HepG2 (cell line): ENCODE results near the gene DDRGK1. TPM values are rescaled to one million over a fixed set of nuclear protein-coding genes. Genes with fewer than 3 reads are reported as not detected.

ENCODE experiments used
- CBX5 ChIP-seq: sonication (generic); formaldehyde crosslinking; IDR thresholded peaks from 2 replicates; pipeline ENCODE4 v1.4.0; 2020; ENCODE audit warnings: missing genetic modification reagents, borderline replicate concordance
- CENPT ChIP-seq: sonication (generic); formaldehyde crosslinking; IDR thresholded peaks from 2 replicates; pipeline ENCODE4 v1.8.0; 2022; ENCODE audit warnings: low read depth, mild to moderate bottlenecking, moderate library complexity, missing genetic modification reagents
- FIP1L1 ChIP-seq: fragments of 200-400 bp; formaldehyde crosslinking; IDR thresholded peaks from 2 replicates; pipeline ENCODE4 v1.6.1; 2018; ENCODE audit warnings: low read depth, mild to moderate bottlenecking, low read length, moderate library complexity, borderline replicate concordance; ENCODE audit not compliant: insufficient read depth
- FLYWCH1 ChIP-seq: sonication (generic); formaldehyde crosslinking; IDR thresholded peaks from 2 replicates; pipeline ENCODE4 v1.8.1; 2023; ENCODE audit warnings: mild to moderate bottlenecking, missing genetic modification reagents
- GTF3A ChIP-seq: sonication (generic); formaldehyde crosslinking; conservative IDR thresholded peaks from 2 replicates; pipeline ENCODE4 v1.4.0; 2020; ENCODE audit warnings: mild to moderate bottlenecking, missing genetic modification reagents
- HNRNPK ChIP-seq: fragments of 200-400 bp; formaldehyde crosslinking; IDR thresholded peaks from 2 replicates; pipeline ENCODE4 v1.6.1; 2018; ENCODE audit warnings: low read length, low read depth, moderate library complexity, mild to moderate bottlenecking; ENCODE audit not compliant: poor library complexity, severe bottlenecking
- HNRNPL ChIP-seq: fragments of 200-400 bp; formaldehyde crosslinking; IDR thresholded peaks from 2 replicates; pipeline ENCODE4 v1.6.1; 2017; ENCODE audit warnings: mild to moderate bottlenecking, low read depth, low read length
- HNRNPLL ChIP-seq: fragments of 200-400 bp; formaldehyde crosslinking; IDR thresholded peaks from 2 replicates; pipeline ENCODE4 v1.6.1; 2017; ENCODE audit warnings: mild to moderate bottlenecking, low read depth, low read length; ENCODE audit not compliant: poor library complexity, severe bottlenecking
- MIXL1 ChIP-seq: IDR thresholded peaks from 2 replicates; pipeline ENCODE4 v1.6.1; 2016
- ONECUT2 ChIP-seq: sonication (generic); formaldehyde crosslinking; IDR thresholded peaks from 2 replicates; pipeline ENCODE4 v1.4.0; 2020; ENCODE audit warnings: missing genetic modification reagents
- PRMT3 ChIP-seq: sonication (generic); formaldehyde crosslinking; IDR thresholded peaks from 2 replicates; pipeline ENCODE4 v1.8.1; 2022; ENCODE audit warnings: low read depth, mild to moderate bottlenecking, moderate library complexity, missing genetic modification reagents, borderline replicate concordance
- RFXANK ChIP-seq: IDR thresholded peaks from 2 replicates; pipeline ENCODE4 v1.6.1; 2016
- SAFB2 ChIP-seq: sonication (generic); formaldehyde crosslinking; IDR thresholded peaks from 2 replicates; pipeline ENCODE4 v1.5.1; 2020; ENCODE audit warnings: missing genetic modification reagents, low read depth, mild to moderate bottlenecking, borderline replicate concordance
- SRF ChIP-seq: IDR thresholded peaks from 2 replicates; pipeline ENCODE4 v1.6.1; 2011; ENCODE audit warnings: mild to moderate bottlenecking, low read depth, low read length, moderate library complexity
- SSRP1 ChIP-seq: IDR thresholded peaks from 2 replicates; pipeline ENCODE4 v1.6.1; 2016; ENCODE audit warnings: control low read depth
- TCF12 ChIP-seq, 2 experiments: fragments of 450-650 bp in 1 of 2; sonication (generic) in 1 of 2; formaldehyde crosslinking in 1 of 2; IDR thresholded peaks; 2 replicates each; pipeline versions ENCODE4 v1.6.1 to v1.8.0; 2017 to 2022; ENCODE audit warnings: antibody characterized with exemption in 1 of 2, mild to moderate bottlenecking in 1 of 2, missing genetic modification reagents in 1 of 2, moderate library complexity in 1 of 2
- XBP1 ChIP-seq: sonication (generic); formaldehyde crosslinking; IDR thresholded peaks from 2 replicates; pipeline ENCODE4 v1.5.0; 2020; ENCODE audit warnings: missing genetic modification reagents
- ZBTB21 ChIP-seq: sonication (generic); formaldehyde crosslinking; IDR thresholded peaks from 2 replicates; pipeline ENCODE4 v1.4.0; 2020; ENCODE audit warnings: missing genetic modification reagents
- ZNF33B ChIP-seq: sonication (generic); formaldehyde crosslinking; IDR thresholded peaks from 2 replicates; pipeline ENCODE4 v1.5.1; 2020; ENCODE audit warnings: mild to moderate bottlenecking, missing genetic modification reagents
- ZNF562 ChIP-seq: sonication (generic); formaldehyde crosslinking; IDR thresholded peaks from 2 replicates; pipeline ENCODE4 v1.8.0; 2022; ENCODE audit warnings: missing genetic modification reagents, borderline replicate concordance
- ZNF619 ChIP-seq: sonication (generic); formaldehyde crosslinking; IDR thresholded peaks from 2 replicates; pipeline ENCODE4 v1.4.0; 2020; ENCODE audit warnings: mild to moderate bottlenecking, missing genetic modification reagents
- ZNF777 ChIP-seq: sonication (generic); formaldehyde crosslinking; IDR thresholded peaks from 2 replicates; pipeline ENCODE4 v1.4.0; 2020; ENCODE audit warnings: missing genetic modification reagents
- polyA plus RNA-seq, 8 experiments: library from polyadenylated mRNA; depleted of rRNA in 3 of 8; stranded (reverse) in 7 of 8; unstranded in 1 of 8; fragments of >200 nt; fragmentation: Illumina TruSeq in 4 of 8; extraction: Trizol in 4 of 8; gene quantifications; 2 replicates each; pipeline versions ENCODE4 v1.2.1 to v1.2.3, GENCODE V29; 2011 to 2016; ENCODE audit warnings: low read depth in 4 of 8, missing spikeins in 1 of 8, mixed read lengths in 1 of 8; ENCODE audit not compliant: insufficient read depth in 1 of 8
- total RNA-seq, 5 experiments: library from RNA; depleted of rRNA; stranded (reverse); fragments of >200 nt; fragmentation: Illumina TruSeq; extraction: Trizol; gene quantifications; 2 replicates each; pipeline ENCODE4 v1.2.3, GENCODE V29; 2016; ENCODE audit warnings: low read depth in 1 of 5
- TF ChIP-seq, protein P1 (sequence below): sonication (generic); formaldehyde crosslinking; IDR thresholded peaks from 2 replicates; pipeline ENCODE4 v1.4.0; 2020; ENCODE audit warnings: missing genetic modification reagents
- TF ChIP-seq, protein P2 (sequence below): IDR thresholded peaks from 2 replicates; pipeline ENCODE4 v1.6.1; 2016; ENCODE audit warnings: missing genetic modification reagents, missing compliant biosample characterization
- TF ChIP-seq, protein P3 (sequence below): sonication (generic); formaldehyde crosslinking; IDR thresholded peaks from 2 replicates; pipeline ENCODE4 v1.4.0; 2020; ENCODE audit warnings: missing genetic modification reagents
- TF ChIP-seq, protein P4 (sequence below): sonication (generic); formaldehyde crosslinking; IDR thresholded peaks from 2 replicates; pipeline ENCODE4 v1.5.1; 2020; ENCODE audit warnings: missing genetic modification reagents, mild to moderate bottlenecking, borderline replicate concordance

DDRGK1 gene
- total and polyA plus RNA-seq, 2 of the 13 experiments (the other 11 are each of a cell fraction or from before 2014, with no cell fraction given) = 96.7 to 149 TPM

DNA sequence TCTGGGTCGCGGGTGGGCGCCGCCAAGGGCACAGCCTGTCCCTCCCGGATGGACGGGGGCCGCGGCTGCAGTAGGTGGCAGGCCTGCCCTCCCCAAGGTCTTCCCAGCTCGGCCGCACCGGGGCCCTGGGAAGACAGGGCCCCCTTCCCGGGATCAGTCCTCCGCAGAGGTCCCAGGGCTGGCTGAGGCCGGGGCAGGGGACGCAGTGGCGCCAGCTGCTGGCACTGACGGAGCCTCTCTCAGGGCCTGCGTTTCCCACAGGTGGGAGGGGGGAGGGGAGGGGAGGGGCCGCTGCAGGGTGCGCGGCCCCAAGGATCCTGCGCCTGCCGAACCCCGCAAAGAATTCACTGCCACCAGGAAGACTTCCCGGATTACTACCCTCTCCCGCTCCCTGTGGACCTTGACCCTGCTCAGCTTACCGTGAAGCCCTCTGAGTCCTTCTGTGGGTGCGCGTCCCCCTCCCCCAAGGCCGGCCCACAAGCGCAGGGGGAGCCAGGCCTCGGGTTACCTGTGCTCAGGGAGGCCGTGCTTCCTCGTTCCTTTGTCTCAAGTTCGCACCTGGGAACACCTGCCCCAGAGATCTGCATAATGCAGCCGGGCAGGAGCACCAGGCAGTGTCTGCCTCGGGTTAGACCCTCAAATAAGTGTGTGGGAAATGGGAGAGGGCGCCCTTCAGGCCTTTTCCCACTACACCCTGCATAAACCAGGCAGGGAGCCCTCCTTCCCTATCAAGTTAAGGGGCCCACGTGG, 36.2 kb downstream of the DDRGK1 start (continued):
- TF ChIP-seq SAFB2 (CRISPR knock-in tag) (peak; percentile 82; the same call in 1 of the 2 replicates), TCF12 (IDR thresholded peaks at IDR 0.05) (no peak), TCF12 (CRISPR knock-in tag; IDR thresholded peaks at IDR 0.05) (peak; percentile 89; the same call in 1 of the 2 replicates), SRF (no peak), SSRP1 (peak; percentile 84; the same call in 1 of the 2 replicates), CBX5 (CRISPR knock-in tag) (peak; percentile 93), ZNF777 (CRISPR knock-in tag) (peak; percentile 75; the same call in 1 of the 2 replicates), RFXANK (CRISPR knock-in tag) (0 out of 2 replicates have a peak, but pooled peaks have one; percentile 43), MIXL1 (CRISPR knock-in tag) (peak; percentile 52; the same call in 1 of the 2 replicates), ZNF562 (CRISPR knock-in tag) (no peak), ONECUT2 (CRISPR knock-in tag) (no peak), CENPT (CRISPR knock-in tag) (0 out of 2 replicates have a peak, but pooled peaks have one; percentile 12), XBP1 (CRISPR knock-in tag) (no peak), FLYWCH1 (CRISPR knock-in tag) (0 out of 2 replicates have a peak, but pooled peaks have one; percentile 56), ZNF33B (CRISPR knock-in tag) (peak; percentile 87), HNRNPL (peak; percentile 76; the same call in 1 of the 2 replicates), GTF3A (CRISPR knock-in tag) (no peak), HNRNPK (peak; percentile 92), FIP1L1 (0 out of 2 replicates have a peak, but pooled peaks have one; percentile 56), ZNF619 (CRISPR knock-in tag) (no peak; the same call in 1 of the 2 replicates), PRMT3 (CRISPR knock-in tag) (peak; percentile 34; the same call in 1 of the 2 replicates), HNRNPLL (peak; percentile 52), ZBTB21 (CRISPR knock-in tag) (0 out of 2 replicates have a peak, but pooled peaks have one; percentile 44)
- TF ChIP-seq, protein P1, sequence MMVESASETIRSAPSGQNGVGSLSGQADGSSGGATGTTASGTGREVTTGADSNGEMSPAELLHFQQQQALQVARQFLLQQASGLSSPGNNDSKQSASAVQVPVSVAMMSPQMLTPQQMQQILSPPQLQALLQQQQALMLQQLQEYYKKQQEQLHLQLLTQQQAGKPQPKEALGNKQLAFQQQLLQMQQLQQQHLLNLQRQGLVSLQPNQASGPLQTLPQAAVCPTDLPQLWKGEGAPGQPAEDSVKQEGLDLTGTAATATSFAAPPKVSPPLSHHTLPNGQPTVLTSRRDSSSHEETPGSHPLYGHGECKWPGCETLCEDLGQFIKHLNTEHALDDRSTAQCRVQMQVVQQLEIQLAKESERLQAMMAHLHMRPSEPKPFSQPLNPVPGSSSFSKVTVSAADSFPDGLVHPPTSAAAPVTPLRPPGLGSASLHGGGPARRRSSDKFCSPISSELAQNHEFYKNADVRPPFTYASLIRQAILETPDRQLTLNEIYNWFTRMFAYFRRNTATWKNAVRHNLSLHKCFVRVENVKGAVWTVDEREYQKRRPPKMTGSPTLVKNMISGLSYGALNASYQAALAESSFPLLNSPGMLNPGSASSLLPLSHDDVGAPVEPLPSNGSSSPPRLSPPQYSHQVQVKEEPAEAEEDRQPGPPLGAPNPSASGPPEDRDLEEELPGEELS (CRISPR knock-in tag) = peak; percentile 53; the same call in 1 of the 2 replicates
- TF ChIP-seq, protein P2, sequence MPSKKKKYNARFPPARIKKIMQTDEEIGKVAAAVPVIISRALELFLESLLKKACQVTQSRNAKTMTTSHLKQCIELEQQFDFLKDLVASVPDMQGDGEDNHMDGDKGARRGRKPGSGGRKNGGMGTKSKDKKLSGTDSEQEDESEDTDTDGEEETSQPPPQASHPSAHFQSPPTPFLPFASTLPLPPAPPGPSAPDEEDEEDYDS = peak; percentile 51
- TF ChIP-seq, protein P3, sequence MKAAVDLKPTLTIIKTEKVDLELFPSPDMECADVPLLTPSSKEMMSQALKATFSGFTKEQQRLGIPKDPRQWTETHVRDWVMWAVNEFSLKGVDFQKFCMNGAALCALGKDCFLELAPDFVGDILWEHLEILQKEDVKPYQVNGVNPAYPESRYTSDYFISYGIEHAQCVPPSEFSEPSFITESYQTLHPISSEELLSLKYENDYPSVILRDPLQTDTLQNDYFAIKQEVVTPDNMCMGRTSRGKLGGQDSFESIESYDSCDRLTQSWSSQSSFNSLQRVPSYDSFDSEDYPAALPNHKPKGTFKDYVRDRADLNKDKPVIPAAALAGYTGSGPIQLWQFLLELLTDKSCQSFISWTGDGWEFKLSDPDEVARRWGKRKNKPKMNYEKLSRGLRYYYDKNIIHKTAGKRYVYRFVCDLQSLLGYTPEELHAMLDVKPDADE (CRISPR knock-in tag) = peak; percentile 29; the same call in 1 of the 2 replicates
- TF ChIP-seq, protein P4, sequence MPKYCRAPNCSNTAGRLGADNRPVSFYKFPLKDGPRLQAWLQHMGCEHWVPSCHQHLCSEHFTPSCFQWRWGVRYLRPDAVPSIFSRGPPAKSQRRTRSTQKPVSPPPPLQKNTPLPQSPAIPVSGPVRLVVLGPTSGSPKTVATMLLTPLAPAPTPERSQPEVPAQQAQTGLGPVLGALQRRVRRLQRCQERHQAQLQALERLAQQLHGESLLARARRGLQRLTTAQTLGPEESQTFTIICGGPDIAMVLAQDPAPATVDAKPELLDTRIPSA (CRISPR knock-in tag) = no peak
